Heart right ventricle (tissue), 16 donors: ENCODE measurements around the gene NECTIN4. TPM values are rescaled to one million over a fixed set of nuclear protein-coding genes. Genes with fewer than 3 reads are reported as not detected.

Experiments used
- ATAC-seq, 8 donors: fragments of 200-7000 bp; cut with Tn5 transposase; one replicate each; pipeline ENCODE4 v1.9.1; 2020; ENCODE audit warnings: mild to moderate bottlenecking in 8 of 8, moderate library complexity in 8 of 8, moderate number of reproducible peaks in 1 of 8
- DNase-seq, 2 donors: peaks; one replicate each; pipeline ENCODE4 v3.0.0-alpha.2; 2020
- H3K27ac ChIP-seq, 10 donors: fragments of 200-600 bp; sonication (generic) in 2 of 10; one replicate each; pipeline versions ENCODE4 v1.5.0 to v1.8.0; 2020 to 2022; ENCODE audit warnings: mild to moderate bottlenecking in 3 of 10
- H3K27me3 ChIP-seq, 7 donors: fragments of 200-600 bp; one replicate each; pipeline ENCODE4 v1.8.0; 2021 to 2022; ENCODE audit warnings: mild to moderate bottlenecking in 2 of 7
- H3K36me3 ChIP-seq, 9 donors: fragments of 200-600 bp; sonication (generic) in 1 of 9; one replicate each; pipeline versions ENCODE4 v1.5.0 to v1.8.0; 2020 to 2022; ENCODE audit warnings: mild to moderate bottlenecking in 2 of 9
- H3K4me1 ChIP-seq, 9 donors: fragments of 200-600 bp; sonication (generic) in 1 of 9; one replicate each; pipeline versions ENCODE4 v1.5.0 to v1.8.0; 2020 to 2022; ENCODE audit warnings: mild to moderate bottlenecking in 4 of 9
- H3K4me3 ChIP-seq, 10 donors: fragments of 200-600 bp; sonication (generic) in 2 of 10; one replicate each; pipeline versions ENCODE4 v1.5.0 to v1.8.0; 2020 to 2022; ENCODE audit warnings: mild to moderate bottlenecking in 7 of 10, moderate library complexity in 2 of 10
- H3K9me3 ChIP-seq, 11 donors: fragments of 200-600 bp in 10 of 11; sonication (generic) in 2 of 11; one replicate each; pipeline versions ENCODE4 v1.5.0 to v1.8.0; 2013 to 2022; ENCODE audit warnings: mild to moderate bottlenecking in 2 of 11, control low read depth in 1 of 11, moderate library complexity in 1 of 11
- CTCF ChIP-seq, 9 donors: fragments of 200-600 bp; sonication (generic) in 2 of 9; IDR thresholded peaks; one replicate each; pipeline versions ENCODE4 v1.5.0 to v1.8.0; 2021 to 2022; ENCODE audit warnings: antibody characterized with exemption in 9 of 9, mild to moderate bottlenecking in 5 of 9, moderate library complexity in 1 of 9
- WGBS, 2 donors: extraction: QIAGEN DNeasy Blood & Tissue Kit; methylation state at CpG; one replicate each; pipeline ENCODE4 v1.1.7; 2013; ENCODE audit warnings: inconsistent platforms in 1 of 2; 5-methylcytosine and 5-hydroxymethylcytosine counted together
- intact Hi-C, 10 donors: fragments of 100-400 bp; cut with DNase I; formaldehyde crosslinking; loops; one replicate each; pipeline versions ENCODE4 v1.11.1 to v1.14.2; 2022
- polyA plus RNA-seq, 2 donors: library from polyadenylated mRNA; stranded (reverse); fragments of 200-250 nt; gene quantifications; one replicate each; pipeline ENCODE4 v1.2.3, GENCODE V29; 2013
- total RNA-seq, 10 donors: library from RNA; stranded (reverse); fragmentation: NEBNext Ultra II Directional in 3 of 10; extraction: Animal tissue kit (Norgen Biotek cat#: 25700) in 3 of 10; gene quantifications; one replicate each; pipeline versions ENCODE4 v1.2.1 to v1.2.4, GENCODE V29; 2021 to 2023
- donor health status: Arrhythmogenic right ventricular cardiomyopathy.
- donor health status: ischemic (EF 13 %, LVEDD 7.1; RV severe dilation, severe dysfunction).
- donor health status: healthy with polysubstance abuse.
- donor health status: DM: no; HTN: yes; CAD: no.
- donor health status: DM: no; HTN: no; CAD: no.
- donor health status: ischemic (EF 25% LVEDD 6.9; RV normal size, moderate dysfunction).
- donor health status: ischemic (EF 25% LVEDD 5.7; RV mildly dilated, moderate dysfunction).
- donor health status: healthy.
- donor health status: DM: yes; HTN: yes; CAD: no.
- donor health status: Ischemic cardiomyopathy.
- donor health status: ischemic (EF 35%, LVEDD 5.7; RV mildly dilated, moderate dysfunction).
- donor health status: nonischemic (EF 11% LVEDD 7.7; RV severe dilation, severe dysfunction).
- donor health status: DM: yes; HTN: yes; CAD: no.
- donor health status: PGD.
- donor health status: ischemic (EF 29% LVEDD 5.4; RV normal size, mild dysfunction).
- donor health status: nonischemic (EF 23%, LVEDD 6.1; RV moderate dilation, normal function).

Gene NECTIN4
- total and polyA plus RNA-seq, 12 donors, result 0.06 to 0.19 TPM; not detected in 10

- no peaks in the 10 kb centered on the region for H3K27me3 ChIP-seq
- no peaks in the 10 kb centered on the region for H3K36me3 ChIP-seq
- DNase-seq (no peak), ATAC-seq (no peak)
- TF ChIP-seq CTCF (IDR thresholded peaks at IDR 0.05), result no peak
- no peaks in the 10 kb centered on the region for H3K9me3 ChIP-seq
- H3K27ac ChIP-seq, result no peak overlapping the region
- no peak overlapping the region for H3K4me3 ChIP-seq
- intact Hi-C loops, result loop anchor here in 3 of 10 donors (10.0 kb wide), 1 partner anchor 256 kb away; no protein-coding TSS in a partner anchor
- peaks cover 0 to under 1% (median 0%) of the 10 kb centered on the region in 9 donors for H3K4me1 ChIP-seq
- 84 to 88% methylated on average over 3 of the region's 3 CpGs for WGBS, 2 donors
Measured at GRCh38 chr1:161090617-161091016, 1.3 kb upstream of the NECTIN4 start.

- Histone ChIP-seq H3K27ac (no peak overlapping the region), H3K9me3 (no peaks in the 10 kb centered on the region), H3K27me3 (no peaks in the 10 kb centered on the region), H3K36me3 (no peaks in the 10 kb centered on the region), H3K4me1 (no peaks in the 10 kb centered on the region), H3K4me3 (no peak overlapping the region)
- 95 to 97% methylated on average over 5 of the region's 5 CpGs for WGBS, 2 donors
- DNase-seq (no peak), ATAC-seq (no peak)
- intact Hi-C loops, result loop anchor here in 3 of 10 donors (10.0 kb wide), 1 partner anchor 255 kb away; no protein-coding TSS in a partner anchor
- no peak for TF ChIP-seq CTCF (IDR thresholded peaks at IDR 0.05)
Measured at GRCh38 chr1:161089938-161090337, 580 bp upstream of the NECTIN4 start.

- 88 to 98% methylated on average over 3 of the region's 3 CpGs for WGBS, 2 donors
- DNase-seq (no peak), ATAC-seq (no peak)
- no peak overlapping the region for H3K27ac ChIP-seq
- intact Hi-C loops, result no loop called here
- no peak overlapping the region for H3K4me3 ChIP-seq
- H3K4me1 ChIP-seq, result peaks cover 0 to 8% (median 0%) of the 10 kb centered on the region in 9 donors
- H3K27me3 ChIP-seq, result no peaks in the 10 kb centered on the region
- H3K9me3 ChIP-seq, result no peaks in the 10 kb centered on the region
- TF ChIP-seq CTCF (IDR thresholded peaks at IDR 0.05), result no peak
- no peaks in the 10 kb centered on the region for H3K36me3 ChIP-seq
Measured at GRCh38 chr1:161088587-161089110, 709 bp downstream of the NECTIN4 start.

GRCh38 chr1:161086457-161086856, 2.9 kb downstream of the NECTIN4 start:
- 72 to 80% methylated on average over 4 of the region's 4 CpGs for WGBS, 2 donors
- ATAC-seq (no peak), DNase-seq (no peak)
- H3K27me3 ChIP-seq, result no peaks in the 10 kb centered on the region
- H3K4me3 ChIP-seq, result no peak overlapping the region
- TF ChIP-seq CTCF (IDR thresholded peaks at IDR 0.05), result no peak
- no peaks in the 10 kb centered on the region for H3K9me3 ChIP-seq
- no peaks in the 10 kb centered on the region for H3K36me3 ChIP-seq
- intact Hi-C loops, result no loop called here
- H3K4me1 ChIP-seq, result peaks cover 0 to 22% (median 0%) of the 10 kb centered on the region in 9 donors
- H3K27ac ChIP-seq, result no peak overlapping the region
